BJ (cell line): ENCODE results near the gene GSTO2. TPM values are rescaled to one million over a fixed set of nuclear protein-coding genes. Genes with fewer than 3 reads are reported as not detected.

Source experiments
- CTCF ChIA-PET: fragments of 350-600 bp; formaldehyde crosslinking; extraction: SDS; loops from one replicate; lab custom pipeline; 2021; ENCODE audit warnings: antibody characterized with exemption, inconsistent platforms; lab: Yijun Ruan, JAX
- POLR2A ChIA-PET: fragments of 300-600 bp; sonication (Branson Sonifier 250); formaldehyde crosslinking; extraction: SDS; loops from one replicate; lab custom pipeline; 2021; ENCODE audit warnings: antibody characterized with exemption; lab: Charles Lee
- DNase-seq: peaks from one replicate; pipeline ENCODE4 v3.0.0-alpha.2; 2011; ENCODE audit warnings: low read depth
- H3K27me3 ChIP-seq: 2 replicates; pipeline ENCODE4 v1.6.0; 2011; ENCODE audit warnings: low read length; ENCODE audit not compliant: control insufficient read depth, insufficient read depth
- H3K36me3 ChIP-seq: 2 replicates; pipeline ENCODE4 v1.5.1; 2011; ENCODE audit warnings: low read length; ENCODE audit not compliant: control insufficient read depth, insufficient read depth
- H3K4me3 ChIP-seq: 2 replicates; pipeline ENCODE4 v1.5.1; 2011; ENCODE audit warnings: low read depth, mild to moderate bottlenecking, control low read depth, low read length
- CTCF ChIP-seq: IDR thresholded peaks from 2 replicates; pipeline ENCODE4 v1.5.1; 2011; ENCODE audit warnings: low read depth, mild to moderate bottlenecking, control low read depth, inconsistent platforms, low read length, moderate library complexity; ENCODE audit not compliant: insufficient read depth
- polyA plus RNA-seq: library from polyadenylated mRNA; depleted of rRNA; stranded (reverse); fragments of >200 nt; gene quantifications from 2 replicates; pipeline ENCODE4 v1.2.3, GENCODE V29; 2011

GSTO2 gene
- polyA plus RNA-seq, 1 experiment = 4.9 TPM

- Histone ChIP-seq H3K27me3 (no peaks in the 10 kb centered on the region), H3K4me3 (peak within 1 kb of the TSS; percentile 98), H3K36me3 (no peaks in the 10 kb centered on the region)
- POLR2A ChIA-PET = no interaction called here
- TF ChIP-seq CTCF = no peak
- peak; percentile 71 for DNase-seq
- CTCF ChIA-PET = no interaction called here
Observed at GRCh38 chr10:104231784-104232612, 37.0 kb upstream of the GSTO2 start, which contains the start of gene CFAP43. CFAP43 (minus strand) TSS chr10:104232364; CDS start chr10:104232246, 118 bp downstream.

- Histone ChIP-seq H3K4me3 (peak overlapping the region; percentile 98), H3K27me3 (no peaks in the 10 kb centered on the region), H3K36me3 (no peaks in the 10 kb centered on the region)
- DNase-seq = no peak
- ChIA-PET POLR2A (no interaction called here), CTCF (interaction anchor here (1.1 kb wide), 1 partner anchor 188 kb away, joined by 3 read pairs; no protein-coding TSS in a partner anchor)
- no peak for TF ChIP-seq CTCF
Observed at GRCh38 chr10:104232613-104233102, 36.3 kb upstream of the GSTO2 start.

GRCh38 chr10:104233817-104234216 lies 35.2 kb upstream of the GSTO2 start:
- ChIA-PET POLR2A (no interaction called here), CTCF (interaction anchor here (1.1 to 1.4 kb wide), 2 partner anchors 8 to 189 kb away, joined by 3 read pairs; no protein-coding TSS in a partner anchor)
- Histone ChIP-seq H3K36me3 (no peaks in the 10 kb centered on the region), H3K27me3 (no peaks in the 10 kb centered on the region), H3K4me3 (no peak overlapping the region)
- TF ChIP-seq CTCF = no peak
- DNase-seq = no peak

- H3K27me3 ChIP-seq = peaks cover 2% of the 10 kb centered on the region
- no peak for TF ChIP-seq CTCF
- no peak overlapping the region for H3K4me3 ChIP-seq
- CTCF ChIA-PET = interaction anchor here (1.1 kb wide), 1 partner anchor 11 kb away, joined by 3 read pairs; no protein-coding TSS in a partner anchor
- no peaks in the 10 kb centered on the region for H3K36me3 ChIP-seq
- POLR2A ChIA-PET = no interaction called here
- no peak for DNase-seq
Observed at GRCh38 chr10:104234934-104235333, 34.0 kb upstream of the GSTO2 start.

- no peaks in the 10 kb centered on the region for H3K36me3 ChIP-seq
- H3K27me3 ChIP-seq = peaks cover 4% of the 10 kb centered on the region
- DNase-seq = no peak
- no peak overlapping the region for H3K4me3 ChIP-seq
- POLR2A ChIA-PET = no interaction called here
- no peak for TF ChIP-seq CTCF
- CTCF ChIA-PET = interaction anchor here (1.1 kb wide), 1 partner anchor 10 kb away, joined by 3 read pairs; no protein-coding TSS in a partner anchor
Observed at GRCh38 chr10:104235801-104236200, 33.2 kb upstream of the GSTO2 start.
